Endothelial cell of umbilical vein (primary cell): ENCODE results near the gene CRYBG3. TPM values are rescaled to one million over a fixed set of nuclear protein-coding genes. Genes with fewer than 3 reads are reported as not detected.

Source experiments
- BruUV-seq: library from RNA; stranded (reverse); fragments of 400-500 nt; replicated peaks from 2 replicates; lab custom pipeline; 2021; lab: Mats Ljungman, UMichigan
- CTCF ChIA-PET: fragments of 300-600, 350-600 bp; sonication (Branson Sonifier 250); formaldehyde crosslinking; loops from one replicate; lab custom pipeline; 2021; ENCODE audit warnings: antibody characterized with exemption, inconsistent platforms; lab: Charles Lee
- POLR2A ChIA-PET: fragments of 300-600, 350-600 bp; sonication (Branson Sonifier 250); formaldehyde crosslinking; loops from one replicate; lab custom pipeline; 2021; ENCODE audit warnings: antibody characterized with exemption, inconsistent platforms; lab: Charles Lee
- DNase-seq: peaks from one replicate; pipeline ENCODE4 v3.0.0-alpha.2; 2011; ENCODE audit warnings: low read depth, low spot score
- FAIRE-seq: peaks from 2 replicates; lab custom pipeline; 2011; peaks lifted over from hg19 to GRCh38; lab: Jason Lieb, UNC
- H2AFZ ChIP-seq: 2 replicates; pipeline ENCODE4 v1.6.0; 2012; ENCODE audit warnings: low read depth, low read length, control low read depth, inconsistent platforms
- H3K27ac ChIP-seq: 2 replicates; pipeline ENCODE4 v1.5.1; 2011; ENCODE audit warnings: low read depth, mild to moderate bottlenecking, control low read depth, low read length, moderate library complexity; ENCODE audit not compliant: insufficient read depth
- H3K27me3 ChIP-seq, 2 experiments: 2 replicates each; pipeline versions ENCODE4 v1.6.0 to v1.6.1; 2011; ENCODE audit warnings: low read length in 2 of 2, mixed read lengths in 1 of 2; ENCODE audit not compliant: control insufficient read depth in 2 of 2, insufficient read depth in 2 of 2
- H3K36me3 ChIP-seq, 2 experiments: 2 replicates in 1 of 2; 3 replicates in 1 of 2; pipeline ENCODE4 v1.5.1; 2011; ENCODE audit warnings: low read length in 2 of 2, mild to moderate bottlenecking in 1 of 2, moderate library complexity in 1 of 2; ENCODE audit not compliant: control insufficient read depth in 2 of 2, insufficient read depth in 2 of 2; ENCODE audit errors: extremely low read depth in 1 of 2
- H3K4me1 ChIP-seq: 3 replicates; pipeline ENCODE4 v1.5.1; 2011; ENCODE audit warnings: mild to moderate bottlenecking, low read length; ENCODE audit not compliant: control insufficient read depth, insufficient read depth; ENCODE audit errors: extremely low read depth
- H3K4me2 ChIP-seq: 2 replicates; pipeline ENCODE4 v1.6.1; 2011; ENCODE audit warnings: low read length, control low read depth, mixed read lengths; ENCODE audit not compliant: insufficient read depth
- H3K4me3 ChIP-seq, 3 experiments: fragments of 200-600 bp in 1 of 3; sonication (generic), shearing (Covaris generic) in 1 of 3; replicated peaks in 1 of 3; 2 replicates each; pipeline ENCODE4 v1.5.1; 2011 to 2016; ENCODE audit warnings: control low read depth in 3 of 3, low read length in 3 of 3, mild to moderate bottlenecking in 2 of 3, inconsistent platforms in 1 of 3, low read depth in 1 of 3, moderate library complexity in 1 of 3; ENCODE audit not compliant: insufficient read depth in 1 of 3
- H3K79me2 ChIP-seq: 2 replicates; pipeline ENCODE4 v1.6.0; 2012; ENCODE audit warnings: low read length, inconsistent platforms; ENCODE audit not compliant: control insufficient read depth, insufficient read depth
- H3K9ac ChIP-seq: replicated peaks from 2 replicates; pipeline ENCODE3; 2011; ENCODE audit warnings: low read length, control low read depth; ENCODE audit not compliant: insufficient read depth; ENCODE audit errors: extremely low read depth
- H3K9me1 ChIP-seq: replicated peaks from 3 replicates; pipeline ENCODE4 v1.6.0; 2011; ENCODE audit warnings: mild to moderate bottlenecking, low read length; ENCODE audit not compliant: control insufficient read depth, insufficient read depth; ENCODE audit errors: extremely low read depth
- H3K9me3 ChIP-seq: replicated peaks from 2 replicates; pipeline ENCODE4 v1.5.1; 2012; ENCODE audit warnings: low read length, inconsistent platforms; ENCODE audit not compliant: control insufficient read depth, insufficient read depth
- H4K20me1 ChIP-seq: replicated peaks from 2 replicates; pipeline ENCODE3; 2011; ENCODE audit warnings: mild to moderate bottlenecking, low read length; ENCODE audit not compliant: control insufficient read depth, insufficient read depth; ENCODE audit errors: extremely low read depth
- EZH2 ChIP-seq: IDR thresholded peaks from 2 replicates; pipeline ENCODE4 v1.6.1; 2012; ENCODE audit warnings: borderline replicate concordance, low read depth, mild to moderate bottlenecking, moderate library complexity, low read length, inconsistent platforms; ENCODE audit not compliant: severe bottlenecking
- FOS ChIP-seq: IDR thresholded peaks from 2 replicates; pipeline ENCODE4 v1.6.1; 2011; ENCODE audit warnings: mild to moderate bottlenecking, low read length, moderate library complexity, borderline replicate concordance; ENCODE audit not compliant: insufficient read depth
- GATA2 ChIP-seq: IDR thresholded peaks from 2 replicates; pipeline ENCODE4 v1.7.0; 2011; ENCODE audit warnings: low read depth, mild to moderate bottlenecking, moderate library complexity, mixed read lengths, low read length; ENCODE audit not compliant: insufficient read length, insufficient read depth
- JUN ChIP-seq: IDR thresholded peaks from 2 replicates; pipeline ENCODE4 v1.6.1; 2011; ENCODE audit warnings: borderline replicate concordance, low read depth; ENCODE audit not compliant: insufficient read length, insufficient read depth
- POLR2A ChIP-seq: IDR thresholded peaks from 2 replicates; pipeline ENCODE4 v1.6.1; 2012; ENCODE audit warnings: low read depth, mild to moderate bottlenecking, control low read depth, low read length
- POLR2AphosphoS5 ChIP-seq: IDR thresholded peaks from 2 replicates; pipeline ENCODE4 v1.6.1; 2012; ENCODE audit warnings: low read depth, mild to moderate bottlenecking, control low read depth, low read length, moderate library complexity; ENCODE audit not compliant: insufficient read depth
- dilution Hi-C: fragments of 300-500 bp; cut with MboI; formaldehyde crosslinking; loops from one replicate; pipeline ENCODE4 v1.15.0; 2019; ENCODE audit warnings: low sequenced_read_pairs; ENCODE audit not compliant: extremely low pct_ligation_motif_present
- intact Hi-C: fragments of 100-400 bp; cut with micrococcal nuclease; formaldehyde crosslinking; loops from one replicate; pipeline ENCODE4 v1.10.0; 2022
- polyA plus RNA-seq, 4 experiments: library from polyadenylated mRNA; depleted of rRNA in 3 of 4; stranded (reverse) in 3 of 4; unstranded in 1 of 4; fragments of >200 nt; gene quantifications; 2 replicates each; pipeline versions ENCODE4 v1.2.1 to v1.2.3, GENCODE V29; 2011 to 2012; ENCODE audit warnings: missing spikeins in 1 of 4
- total RNA-seq: library from RNA; stranded (reverse); gene quantifications from 2 replicates; pipeline ENCODE4 v1.2.3, GENCODE V29; 2021
- TF ChIP-seq, protein P1 (sequence below), 2 donors: IDR thresholded peaks; 1 replicate in 1 of 2; 2 replicates in 1 of 2; pipeline ENCODE4 v1.5.1; 2011; ENCODE audit warnings: low read length in 2 of 2, mild to moderate bottlenecking in 2 of 2, moderate library complexity in 2 of 2, control low read depth in 1 of 2, inconsistent platforms in 1 of 2, low read depth in 1 of 2; ENCODE audit not compliant: insufficient read depth in 1 of 2; ENCODE audit errors: extremely low read depth in 1 of 2

Gene CRYBG3
- total and polyA plus RNA-seq, 2 donors (not counting 3 experiments of a cell fraction or from before 2014, with no cell fraction given) = 2.8 to 15.0 TPM

DNA sequence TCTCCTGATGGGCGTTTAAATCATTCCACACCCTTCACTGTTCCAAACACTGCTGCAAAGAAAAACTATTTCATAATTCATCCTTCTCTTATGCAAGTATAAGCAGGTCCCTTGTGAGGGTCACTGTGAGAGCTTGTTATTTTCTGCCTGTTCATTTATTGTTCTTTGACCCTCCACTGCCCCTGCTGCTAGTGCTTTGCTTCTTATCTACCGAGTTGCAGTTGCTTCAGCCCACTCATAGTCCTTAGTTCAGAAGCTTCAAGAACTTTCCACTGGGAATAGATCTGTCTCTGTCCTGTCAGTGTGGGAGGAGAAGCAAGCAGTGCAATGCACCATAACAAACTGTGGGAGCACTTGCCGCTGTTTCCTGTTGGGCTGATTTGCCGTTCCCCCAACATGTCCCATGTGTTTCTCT lies 110.6 kb downstream of the CRYBG3 start:
- intact Hi-C loops = no loop called here
- Histone ChIP-seq H2AFZ (no peak overlapping the region), H3K9me3 (no peaks in the 10 kb centered on the region), H3K4me2 (no peak overlapping the region), H3K9ac (no peak overlapping the region), H3K36me3 (peaks cover 0 to 5% of the 10 kb centered on the region in 2 experiments), H3K27me3 (no peaks in the 10 kb centered on the region), H3K4me3 (no peak overlapping the region), H3K27ac (no peak overlapping the region), H4K20me1 (no peaks in the 10 kb centered on the region), H3K9me1 (no peaks in the 10 kb centered on the region), H3K79me2 (no peaks in the 10 kb centered on the region), H3K4me1 (no peaks in the 10 kb centered on the region)
- no peak for FAIRE-seq
- TF ChIP-seq GATA2 = no peak
- no peak for TF ChIP-seq POLR2AphosphoS5
- no peak for TF ChIP-seq FOS
- TF ChIP-seq, protein P1, sequence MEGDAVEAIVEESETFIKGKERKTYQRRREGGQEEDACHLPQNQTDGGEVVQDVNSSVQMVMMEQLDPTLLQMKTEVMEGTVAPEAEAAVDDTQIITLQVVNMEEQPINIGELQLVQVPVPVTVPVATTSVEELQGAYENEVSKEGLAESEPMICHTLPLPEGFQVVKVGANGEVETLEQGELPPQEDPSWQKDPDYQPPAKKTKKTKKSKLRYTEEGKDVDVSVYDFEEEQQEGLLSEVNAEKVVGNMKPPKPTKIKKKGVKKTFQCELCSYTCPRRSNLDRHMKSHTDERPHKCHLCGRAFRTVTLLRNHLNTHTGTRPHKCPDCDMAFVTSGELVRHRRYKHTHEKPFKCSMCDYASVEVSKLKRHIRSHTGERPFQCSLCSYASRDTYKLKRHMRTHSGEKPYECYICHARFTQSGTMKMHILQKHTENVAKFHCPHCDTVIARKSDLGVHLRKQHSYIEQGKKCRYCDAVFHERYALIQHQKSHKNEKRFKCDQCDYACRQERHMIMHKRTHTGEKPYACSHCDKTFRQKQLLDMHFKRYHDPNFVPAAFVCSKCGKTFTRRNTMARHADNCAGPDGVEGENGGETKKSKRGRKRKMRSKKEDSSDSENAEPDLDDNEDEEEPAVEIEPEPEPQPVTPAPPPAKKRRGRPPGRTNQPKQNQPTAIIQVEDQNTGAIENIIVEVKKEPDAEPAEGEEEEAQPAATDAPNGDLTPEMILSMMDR (IDR thresholded peaks at IDR 0.05; ENCODE audit: extremely low read depth in 1 of 2, insufficient read depth in 1 of 2, low read depth in 1 of 2, low read length in 2 of 2) = no peak
- no peak for TF ChIP-seq POLR2A
- TF ChIP-seq JUN = no peak
- no peak for TF ChIP-seq EZH2
- no peak for DNase-seq
- CTCF ChIA-PET = interaction anchor here (1.0 kb wide), 1 partner anchor 9 kb away, joined by 5 read pairs; no protein-coding TSS in a partner anchor
- POLR2A ChIA-PET = no interaction called here
- no TSS peak for BruUV-seq
- dilution Hi-C loops = no loop called here
